IMR-90 (cell line): ENCODE results near the gene ATP1A2. TPM values are rescaled to one million over a fixed set of nuclear protein-coding genes. Genes with fewer than 3 reads are reported as not detected.

ENCODE experiments used
- ATAC-seq: fragments of 200-7000 bp; cut with Tn5 transposase; 2 replicates; pipeline ENCODE4 v1.9.1; 2020; ENCODE audit warnings: low read depth, mild to moderate bottlenecking, moderate library complexity
- BruUV-seq: library from RNA; stranded (reverse); fragments of 400-500 nt; replicated peaks from 2 replicates; lab custom pipeline; 2021; lab: Mats Ljungman, UMichigan
- CTCF ChIA-PET: fragments of 300-600 bp; formaldehyde crosslinking; extraction: SDS; loops from one replicate; lab custom pipeline; 2021; ENCODE audit warnings: antibody characterized with exemption; lab: Yijun Ruan, JAX
- POLR2A ChIA-PET: fragments of 300-600 bp; sonication (Branson Sonifier 250); formaldehyde crosslinking; loops from one replicate; lab custom pipeline; 2022; ENCODE audit warnings: antibody characterized with exemption; ENCODE audit not compliant: unreplicated experiment; lab: Charles Lee
- DNase-seq: peaks from one replicate; pipeline ENCODE4 v3.0.0; 2013
- H2AFZ ChIP-seq: replicated peaks from 2 replicates; pipeline ENCODE3; 2013; ENCODE audit warnings: low read length, mild to moderate bottlenecking; ENCODE audit not compliant: poor library complexity
- H2AK5ac ChIP-seq: 2 replicates; pipeline ENCODE4 v1.6.1; 2013; ENCODE audit warnings: low read depth, low read length, inconsistent platforms
- H2AK9ac ChIP-seq: replicated peaks from 2 replicates; pipeline ENCODE3; 2013; ENCODE audit warnings: mild to moderate bottlenecking, low read depth, low read length, moderate library complexity; ENCODE audit not compliant: poor library complexity
- H2BK120ac ChIP-seq: 2 replicates; pipeline ENCODE4 v1.6.1; 2013; ENCODE audit warnings: low read depth, low read length, inconsistent platforms
- H2BK15ac ChIP-seq: 3 replicates; pipeline ENCODE4 v1.6.1; 2013; ENCODE audit warnings: low read depth, low read length, inconsistent platforms
- H2BK20ac ChIP-seq: 2 replicates; pipeline ENCODE4 v1.6.1; 2013; ENCODE audit warnings: low read depth, mild to moderate bottlenecking, inconsistent platforms, low read length, moderate library complexity
- H2BK5ac ChIP-seq: 2 replicates; pipeline ENCODE4 v1.6.1; 2013; ENCODE audit warnings: mild to moderate bottlenecking, low read depth, low read length, inconsistent platforms; ENCODE audit not compliant: poor library complexity, severe bottlenecking
- H3K14ac ChIP-seq: replicated peaks from 2 replicates; pipeline ENCODE4 v1.6.1; 2013; ENCODE audit warnings: low read depth, low read length, inconsistent platforms
- H3K18ac ChIP-seq: 2 replicates; pipeline ENCODE4 v1.6.1; 2013; ENCODE audit warnings: low read depth, low read length, control low read depth
- H3K23ac ChIP-seq: 2 replicates; pipeline ENCODE4 v1.6.1; 2013; ENCODE audit warnings: low read depth, low read length, inconsistent platforms
- H3K27ac ChIP-seq: 2 replicates; pipeline ENCODE4 v1.5.1; 2013; ENCODE audit warnings: mild to moderate bottlenecking, control low read depth, low read length; ENCODE audit not compliant: insufficient read depth
- H3K27me3 ChIP-seq: 2 replicates; pipeline ENCODE4 v1.6.1; 2013; ENCODE audit warnings: low read length; ENCODE audit not compliant: control insufficient read depth, insufficient read depth
- H3K36me3 ChIP-seq: 2 replicates; pipeline ENCODE4 v1.6.1; 2013; ENCODE audit warnings: low read length, mixed read lengths; ENCODE audit not compliant: control insufficient read depth, insufficient read depth
- H3K4ac ChIP-seq: 2 replicates; pipeline ENCODE4 v1.6.1; 2013; ENCODE audit warnings: low read depth, low read length, inconsistent platforms
- H3K4me1 ChIP-seq: 2 replicates; pipeline ENCODE4 v1.6.1; 2013; ENCODE audit warnings: low read length, mixed read lengths; ENCODE audit not compliant: control insufficient read depth, insufficient read depth
- H3K4me2 ChIP-seq: 2 replicates; pipeline ENCODE4 v1.6.1; 2013; ENCODE audit warnings: low read depth, mild to moderate bottlenecking, control low read depth, low read length, moderate library complexity
- H3K4me3 ChIP-seq: 2 replicates; pipeline ENCODE4 v1.5.1; 2013; ENCODE audit warnings: low read depth, mild to moderate bottlenecking, control low read depth, low read length, moderate library complexity; ENCODE audit not compliant: insufficient read depth
- H3K56ac ChIP-seq: 2 replicates; pipeline ENCODE4 v1.6.1; 2013; ENCODE audit warnings: low read length, inconsistent platforms; ENCODE audit not compliant: insufficient read depth; ENCODE audit errors: extremely low read depth
- H3K79me1 ChIP-seq, 2 experiments: 2 replicates each; pipeline ENCODE4 v1.6.1; 2013; ENCODE audit warnings: low read length in 2 of 2, inconsistent platforms in 1 of 2, low read depth in 1 of 2
- H3K9ac ChIP-seq: 2 replicates; pipeline ENCODE4 v1.6.1; 2013; ENCODE audit warnings: low read depth, low read length, control low read depth
- H3K9me1 ChIP-seq: 2 replicates; pipeline ENCODE4 v1.6.1; 2013; ENCODE audit warnings: low read length, inconsistent platforms; ENCODE audit not compliant: insufficient read depth
- H3K9me3 ChIP-seq: 2 replicates; pipeline ENCODE4 v1.6.1; 2013; ENCODE audit warnings: low read length; ENCODE audit not compliant: control insufficient read depth, insufficient read depth
- H4K20me1 ChIP-seq: 2 replicates; pipeline ENCODE4 v1.6.1; 2013; ENCODE audit warnings: low read length, inconsistent platforms; ENCODE audit not compliant: insufficient read depth
- H4K5ac ChIP-seq: 2 replicates; pipeline ENCODE4 v1.6.1; 2013; ENCODE audit warnings: mild to moderate bottlenecking, low read depth, low read length, control low read depth
- H4K8ac ChIP-seq, 2 experiments: 2 replicates each; pipeline ENCODE4 v1.6.1; 2013; ENCODE audit warnings: low read depth in 2 of 2, low read length in 2 of 2, control low read depth in 1 of 2, inconsistent platforms in 1 of 2
- H4K91ac ChIP-seq: 2 replicates; pipeline ENCODE4 v1.6.1; 2013; ENCODE audit warnings: low read depth, low read length, inconsistent platforms; ENCODE audit not compliant: insufficient read depth
- BHLHE40 ChIP-seq: fragments of 150-350 bp; IDR thresholded peaks from 2 replicates; pipeline ENCODE4 v1.6.1; 2016; ENCODE audit warnings: mild to moderate bottlenecking, low read depth, low read length
- CHD1 ChIP-seq: IDR thresholded peaks from 2 replicates; pipeline ENCODE4 v1.6.1; 2012; ENCODE audit warnings: low read depth, low read length, improper control_type of control experiment
- FOS ChIP-seq: fragments of 150-350 bp; IDR thresholded peaks from 2 replicates; pipeline ENCODE4 v1.6.1; 2016; ENCODE audit warnings: low read depth, low read length
- MAFK ChIP-seq: IDR thresholded peaks from 2 replicates; pipeline ENCODE4 v1.6.1; 2012; ENCODE audit warnings: low read depth, low read length, improper control_type of control experiment
- MXI1 ChIP-seq: IDR thresholded peaks from 2 replicates; pipeline ENCODE4 v1.6.1; 2012; ENCODE audit warnings: low read depth, mild to moderate bottlenecking, low read length, moderate library complexity, borderline replicate concordance
- NFE2L2 ChIP-seq: fragments of 150-350 bp; IDR thresholded peaks from 2 replicates; pipeline ENCODE4 v1.6.1; 2016; ENCODE audit warnings: low read depth, mild to moderate bottlenecking, low read length
- POLR2A ChIP-seq: IDR thresholded peaks from 2 replicates; pipeline ENCODE4 v1.6.1; 2012; ENCODE audit warnings: mild to moderate bottlenecking, low read depth, low read length
- RAD21 ChIP-seq: IDR thresholded peaks from 2 replicates; pipeline ENCODE4 v1.6.1; 2012; ENCODE audit warnings: low read length, improper control_type of control experiment
- RCOR1 ChIP-seq: IDR thresholded peaks from 2 replicates; pipeline ENCODE4 v1.6.1; 2012; ENCODE audit warnings: mild to moderate bottlenecking, low read length, improper control_type of control experiment; ENCODE audit not compliant: insufficient replicate concordance
- RFX5 ChIP-seq: IDR thresholded peaks from 2 replicates; pipeline ENCODE4 v1.8.0; 2012; ENCODE audit warnings: low read depth, mild to moderate bottlenecking, low read length, moderate library complexity
- SMC3 ChIP-seq: fragments of 150-350 bp; IDR thresholded peaks from 2 replicates; pipeline ENCODE4 v1.6.1; 2016; ENCODE audit warnings: low read depth, mild to moderate bottlenecking, antibody characterized with exemption, low read length, moderate library complexity
- USF2 ChIP-seq: fragments of 150-350 bp; IDR thresholded peaks from 2 replicates; pipeline ENCODE4 v1.6.1; 2017; ENCODE audit warnings: mild to moderate bottlenecking, antibody characterized with exemption, low read length, low read depth
- WGBS, 2 experiments: methylation state at CpG; one replicate each; pipeline versions ENCODE4 v1.1.5 to v1.1.7; 2013; ENCODE audit warnings: missing lambda C conversion rate in 2 of 2; ENCODE audit not compliant: insufficient read length in 1 of 2; ENCODE audit errors: extremely low coverage in 2 of 2; 5-methylcytosine and 5-hydroxymethylcytosine counted together
- dilution Hi-C: fragments of 300-500 bp; cut with HindIII; formaldehyde crosslinking; loops from one replicate; pipeline ENCODE4 v1.14.3; 2018; ENCODE audit warnings: low sequenced_read_pairs; ENCODE audit not compliant: unreplicated experiment
- in situ Hi-C: fragments of 300-500 bp; cut with MboI; formaldehyde crosslinking; loops from 3 replicates; pipeline ENCODE4 v1.14.3; 2019; ENCODE audit warnings: low sequenced_read_pairs, inconsistent platforms, mixed read lengths
- intact Hi-C: fragments of 100-400 bp; cut with micrococcal nuclease; formaldehyde crosslinking; loops from 2 replicates; pipeline ENCODE4 v1.10.0; 2022
- polyA plus RNA-seq, 3 experiments: library from polyadenylated mRNA; depleted of rRNA; stranded (reverse); fragments of >200 nt; gene quantifications; 2 replicates each; pipeline ENCODE4 v1.2.3, GENCODE V29; 2012; ENCODE audit warnings: low replicate concordance in 1 of 3
- total RNA-seq: library from RNA; depleted of rRNA; stranded (reverse); fragments of >200 nt; gene quantifications from 2 replicates; pipeline ENCODE4 v1.2.3, GENCODE V29; 2012
- TF ChIP-seq, protein P1 (sequence below): conservative IDR thresholded peaks from 2 replicates; pipeline ENCODE4 v1.5.1; 2012; ENCODE audit warnings: mild to moderate bottlenecking, low read depth, low read length, improper control_type of control experiment
- TF ChIP-seq, protein P2 (sequence below): fragments of 150-350 bp; IDR thresholded peaks from 2 replicates; pipeline ENCODE4 v1.6.1; 2016; ENCODE audit warnings: low read depth, mild to moderate bottlenecking, low read length, moderate library complexity, borderline replicate concordance

The ATP1A2 gene
- total and polyA plus RNA-seq, 2 of the 4 experiments (the other 2 are of a cell fraction) = under 0.01 to 0.15 TPM

DNA sequence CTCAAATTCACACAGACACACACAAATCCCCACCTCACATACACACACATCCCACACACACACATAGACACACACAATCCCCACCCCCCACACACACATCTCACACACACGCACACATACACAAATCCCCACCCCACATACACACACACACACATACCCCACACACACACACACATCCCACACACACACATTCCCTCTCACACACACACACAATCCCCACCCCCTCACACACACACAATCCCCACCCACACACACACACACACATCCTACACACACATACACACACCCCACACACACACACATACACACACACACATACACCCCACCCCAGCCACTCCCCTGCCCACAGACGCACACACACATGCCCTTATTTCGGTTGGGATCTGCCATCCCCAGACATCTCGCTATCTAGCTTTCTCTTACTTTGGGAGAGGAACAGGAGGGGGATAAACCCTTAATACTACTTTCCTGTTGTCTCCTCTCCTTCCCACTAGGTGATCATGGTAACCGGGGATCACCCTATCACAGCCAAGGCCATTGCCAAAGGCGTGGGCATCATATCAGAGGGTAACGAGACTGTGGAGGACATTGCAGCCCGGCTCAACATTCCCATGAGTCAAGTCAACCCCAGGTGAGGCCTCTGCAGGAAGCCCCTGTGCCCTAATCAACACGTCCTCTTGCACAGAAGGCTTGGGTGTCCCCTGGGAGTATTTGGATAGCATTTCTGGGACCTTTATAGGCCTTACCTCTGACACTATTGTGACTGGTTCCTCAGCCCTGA is 18.6 kb downstream of the ATP1A2 start:
- no TSS peak for BruUV-seq
- no peak overlapping the region for H3K4ac ChIP-seq

More for the DNA sequence above, 18.6 kb downstream of the ATP1A2 start:
- Histone ChIP-seq H2BK15ac (no peak overlapping the region), H4K8ac (no peak overlapping the region), H4K91ac (no peak overlapping the region), H3K56ac (no peak overlapping the region), H3K27me3 (peaks cover 37% of the 10 kb centered on the region), H3K79me1 (no peaks in the 10 kb centered on the region), H3K14ac (no peak overlapping the region), H3K36me3 (no peaks in the 10 kb centered on the region), H3K18ac (no peak overlapping the region), H2AFZ (no peak overlapping the region), H3K9me1 (no peaks in the 10 kb centered on the region), H2AK5ac (no peak overlapping the region), H3K4me2 (no peak overlapping the region), H4K20me1 (no peaks in the 10 kb centered on the region), H3K9me3 (no peaks in the 10 kb centered on the region), H2BK5ac (peak overlapping the region; percentile 82), H3K4me3 (no peak overlapping the region), H2BK120ac (no peak overlapping the region), H3K4me1 (no peaks in the 10 kb centered on the region), H2BK20ac (no peak overlapping the region), H3K27ac (no peak overlapping the region), H3K23ac (no peak overlapping the region), H4K5ac (no peak overlapping the region), H3K9ac (no peak overlapping the region), H2AK9ac (no peak overlapping the region)
- TF ChIP-seq USF2 (no peak), RCOR1 (no peak), SMC3 (no peak), MAFK (no peak), BHLHE40 (no peak), CHD1 (no peak), RAD21 (no peak), NFE2L2 (no peak), MXI1 (no peak), FOS (no peak), RFX5 (no peak), POLR2A (no peak)
- TF ChIP-seq, protein P1, sequence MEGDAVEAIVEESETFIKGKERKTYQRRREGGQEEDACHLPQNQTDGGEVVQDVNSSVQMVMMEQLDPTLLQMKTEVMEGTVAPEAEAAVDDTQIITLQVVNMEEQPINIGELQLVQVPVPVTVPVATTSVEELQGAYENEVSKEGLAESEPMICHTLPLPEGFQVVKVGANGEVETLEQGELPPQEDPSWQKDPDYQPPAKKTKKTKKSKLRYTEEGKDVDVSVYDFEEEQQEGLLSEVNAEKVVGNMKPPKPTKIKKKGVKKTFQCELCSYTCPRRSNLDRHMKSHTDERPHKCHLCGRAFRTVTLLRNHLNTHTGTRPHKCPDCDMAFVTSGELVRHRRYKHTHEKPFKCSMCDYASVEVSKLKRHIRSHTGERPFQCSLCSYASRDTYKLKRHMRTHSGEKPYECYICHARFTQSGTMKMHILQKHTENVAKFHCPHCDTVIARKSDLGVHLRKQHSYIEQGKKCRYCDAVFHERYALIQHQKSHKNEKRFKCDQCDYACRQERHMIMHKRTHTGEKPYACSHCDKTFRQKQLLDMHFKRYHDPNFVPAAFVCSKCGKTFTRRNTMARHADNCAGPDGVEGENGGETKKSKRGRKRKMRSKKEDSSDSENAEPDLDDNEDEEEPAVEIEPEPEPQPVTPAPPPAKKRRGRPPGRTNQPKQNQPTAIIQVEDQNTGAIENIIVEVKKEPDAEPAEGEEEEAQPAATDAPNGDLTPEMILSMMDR = no peak
- TF ChIP-seq, protein P2, sequence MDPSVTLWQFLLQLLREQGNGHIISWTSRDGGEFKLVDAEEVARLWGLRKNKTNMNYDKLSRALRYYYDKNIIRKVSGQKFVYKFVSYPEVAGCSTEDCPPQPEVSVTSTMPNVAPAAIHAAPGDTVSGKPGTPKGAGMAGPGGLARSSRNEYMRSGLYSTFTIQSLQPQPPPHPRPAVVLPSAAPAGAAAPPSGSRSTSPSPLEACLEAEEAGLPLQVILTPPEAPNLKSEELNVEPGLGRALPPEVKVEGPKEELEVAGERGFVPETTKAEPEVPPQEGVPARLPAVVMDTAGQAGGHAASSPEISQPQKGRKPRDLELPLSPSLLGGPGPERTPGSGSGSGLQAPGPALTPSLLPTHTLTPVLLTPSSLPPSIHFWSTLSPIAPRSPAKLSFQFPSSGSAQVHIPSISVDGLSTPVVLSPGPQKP = no peak
- DNase-seq (no peak), ATAC-seq (no peak)
- WGBS, 2 experiments = 80% methylated on average over 1 of the region's 9 CpGs; no CpG with 5 or more reads in 1 of the 2 experiments
- in situ Hi-C loops = no loop called here
- intact Hi-C loops = no loop called here
- ChIA-PET CTCF (no interaction called here), POLR2A (no interaction called here)
- dilution Hi-C loops = no loop called here
